Measurements from ENCODE around the gene CNTN4.

- TF ChIP-seq CTCF (IDR thresholded peaks at IDR 0.05; ENCODE audit: borderline replicate concordance, extremely low read depth, low read length, poor library complexity, severe bottlenecking) = no peak
- TF ChIP-seq EZH2 (IDR thresholded peaks at IDR 0.05; ENCODE audit: borderline replicate concordance, low read depth, low read length, severe bottlenecking) = no peak
These were observed 896.5 kb downstream of the CNTN4 start for GRCh38 chr3:2995195-2995594.

All from DND-41 (cell line).